Suprapubic skin (tissue), 4 donors: ENCODE results near the gene LYSMD1. TPM values are rescaled to one million over a fixed set of nuclear protein-coding genes. Genes with fewer than 3 reads are reported as not detected.

Experiments
- DNase-seq, 2 donors: peaks; one replicate each; pipeline ENCODE4 v3.0.0-alpha.2; 2019; ENCODE audit warnings: low spot score in 2 of 2
- H3K27ac ChIP-seq: fragments of 200-600 bp; sonication (generic); one replicate; pipeline ENCODE4 v1.5.1; 2019
- H3K27me3 ChIP-seq: fragments of 200-600 bp; sonication (generic); one replicate; pipeline ENCODE4 v1.5.1; 2019
- H3K36me3 ChIP-seq: fragments of 200-600 bp; sonication (generic); one replicate; pipeline ENCODE4 v1.5.1; 2019
- H3K4me1 ChIP-seq: fragments of 200-600 bp; sonication (generic); one replicate; pipeline ENCODE4 v1.5.1; 2019
- H3K4me3 ChIP-seq: fragments of 200-600 bp; sonication (generic); one replicate; pipeline ENCODE4 v1.5.1; 2019; ENCODE audit warnings: mild to moderate bottlenecking
- H3K9me3 ChIP-seq: fragments of 200-600 bp; sonication (generic); one replicate; pipeline ENCODE4 v1.5.1; 2019
- CTCF ChIP-seq, 2 donors: fragments of 200-600 bp in 1 of 2; fragments of 450-650 bp in 1 of 2; sonication (generic) in 1 of 2; IDR thresholded peaks; one replicate each; pipeline ENCODE4 v1.5.1; 2016 to 2019; ENCODE audit warnings: antibody characterized with exemption in 2 of 2, mild to moderate bottlenecking in 1 of 2, moderate library complexity in 1 of 2
- EP300 ChIP-seq: sonication (generic); formaldehyde crosslinking; IDR thresholded peaks from one replicate; pipeline ENCODE4 v1.6.1; 2017; ENCODE audit warnings: antibody characterized with exemption
- POLR2A ChIP-seq, 2 donors: fragments of 450-650 bp; IDR thresholded peaks; one replicate each; pipeline ENCODE4 v1.6.1; 2017; ENCODE audit warnings: antibody characterized with exemption in 2 of 2, mild to moderate bottlenecking in 2 of 2, moderate library complexity in 2 of 2
- POLR2AphosphoS5 ChIP-seq, 3 donors: sonication (generic); formaldehyde crosslinking; IDR thresholded peaks; one replicate each; pipeline ENCODE4 v1.6.1; 2017; ENCODE audit warnings: antibody characterized with exemption in 3 of 3
- WGBS: methylation state at CpG from one replicate; pipeline ENCODE4 v1.1.5; 2018; 5-methylcytosine and 5-hydroxymethylcytosine counted together
- total RNA-seq, 4 donors: library from RNA; depleted of rRNA; stranded (reverse); fragments of >200 nt; gene quantifications; one replicate each; pipeline ENCODE4 v1.1.0, GENCODE V29; 2016

The LYSMD1 gene
- total RNA-seq, 4 donors from 2014 or later = 8.4 to 15.2 (median 12.5) TPM

- DNase-seq = peak in 1 of 2 donors; percentile 77
- H3K9me3 ChIP-seq = no peaks in the 10 kb centered on the region
- peaks cover 13% of the 10 kb centered on the region for H3K4me1 ChIP-seq
- 33% methylated on average over 39 of the region's 39 CpGs for WGBS
- H3K27me3 ChIP-seq = no peaks in the 10 kb centered on the region
- peak overlapping the region; percentile 47 for H3K27ac ChIP-seq
- TF ChIP-seq POLR2AphosphoS5 (IDR thresholded peaks at IDR 0.05) (no peak), POLR2A (IDR thresholded peaks at IDR 0.05) (no peak), CTCF (IDR thresholded peaks at IDR 0.05) (no peak), EP300 (no peak)
- peaks cover 21% of the 10 kb centered on the region for H3K36me3 ChIP-seq
- H3K4me3 ChIP-seq = peak overlapping the region; percentile 41
These were observed 33.9 kb downstream of the LYSMD1 start for GRCh38 chr1:151131701-151132334.

DNA sequence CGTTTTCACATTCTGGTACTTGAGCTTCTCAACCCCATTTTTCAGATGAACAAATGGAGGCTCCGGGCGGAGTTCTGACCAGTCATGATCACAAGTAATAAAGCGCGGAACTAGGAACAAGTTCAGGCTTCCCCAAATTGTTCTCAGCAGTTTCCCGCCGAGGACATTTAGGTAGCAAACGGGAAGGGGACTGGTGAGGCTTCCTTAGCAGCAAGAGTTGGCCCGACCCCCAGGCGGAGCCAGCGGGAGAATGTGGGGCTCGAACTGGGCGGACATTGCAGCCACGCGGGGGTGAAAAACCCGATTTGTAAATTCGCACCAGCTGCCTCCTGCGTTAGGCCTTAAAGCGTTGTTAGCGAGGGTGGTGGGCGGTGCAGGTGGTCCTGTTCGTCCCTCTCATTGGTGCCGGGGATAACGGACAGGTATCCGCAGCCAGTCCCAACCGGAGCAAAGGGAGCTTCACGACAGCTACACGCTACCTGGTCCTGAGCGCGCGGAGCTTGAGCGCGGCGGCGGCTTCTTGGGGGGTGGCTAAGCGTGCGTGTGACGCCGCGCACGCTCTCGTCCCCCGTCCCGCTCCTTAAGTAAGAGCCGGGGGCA, 34.6 kb downstream of the LYSMD1 start:
- peak overlapping the region; percentile 47 for H3K27ac ChIP-seq
- TF ChIP-seq EP300 = no peak
- no peak for TF ChIP-seq CTCF (IDR thresholded peaks at IDR 0.05)
- TF ChIP-seq POLR2AphosphoS5 (IDR thresholded peaks at IDR 0.05) = peak in 1 of 3 donors; percentile 31
- TF ChIP-seq POLR2A (IDR thresholded peaks at IDR 0.05) = no peak

GRCh38 chr1:151128800-151129199, 36.9 kb downstream of the LYSMD1 start:
- Histone ChIP-seq H3K9me3 (no peaks in the 10 kb centered on the region), H3K27ac (no peak overlapping the region), H3K4me1 (peaks cover 13% of the 10 kb centered on the region), H3K27me3 (no peaks in the 10 kb centered on the region), H3K36me3 (peaks cover 3% of the 10 kb centered on the region), H3K4me3 (no peak overlapping the region)
- WGBS = 83% methylated on average over 6 of the region's 6 CpGs
- TF ChIP-seq POLR2AphosphoS5 (IDR thresholded peaks at IDR 0.05) (no peak), CTCF (IDR thresholded peaks at IDR 0.05) (no peak), EP300 (no peak), POLR2A (IDR thresholded peaks at IDR 0.05) (no peak)
- DNase-seq = no peak

More for the DNA sequence above, 34.6 kb downstream of the LYSMD1 start:
- 12% methylated on average over 26 of the region's 45 CpGs for WGBS
- DNase-seq = peak; percentile 92
- H3K4me1 ChIP-seq = peaks cover 13% of the 10 kb centered on the region
- H3K9me3 ChIP-seq = no peaks in the 10 kb centered on the region
- H3K27me3 ChIP-seq = no peaks in the 10 kb centered on the region
- peak overlapping the region; percentile 41 for H3K4me3 ChIP-seq
- H3K36me3 ChIP-seq = peaks cover 14% of the 10 kb centered on the region

- Histone ChIP-seq H3K36me3 (peaks cover 14% of the 10 kb centered on the region), H3K27ac (no peak overlapping the region), H3K4me1 (no peaks in the 10 kb centered on the region), H3K9me3 (no peaks in the 10 kb centered on the region), H3K27me3 (no peaks in the 10 kb centered on the region), H3K4me3 (no peak overlapping the region)
- WGBS = 82% methylated on average over 5 of the region's 5 CpGs
- DNase-seq = peak; percentile 13 to 35
- no peak for TF ChIP-seq EP300
- no peak for TF ChIP-seq POLR2AphosphoS5 (IDR thresholded peaks at IDR 0.05)
- TF ChIP-seq POLR2A (IDR thresholded peaks at IDR 0.05) = no peak
These were observed 40.8 kb downstream of the LYSMD1 start for GRCh38 chr1:151124763-151125403.

DNA sequence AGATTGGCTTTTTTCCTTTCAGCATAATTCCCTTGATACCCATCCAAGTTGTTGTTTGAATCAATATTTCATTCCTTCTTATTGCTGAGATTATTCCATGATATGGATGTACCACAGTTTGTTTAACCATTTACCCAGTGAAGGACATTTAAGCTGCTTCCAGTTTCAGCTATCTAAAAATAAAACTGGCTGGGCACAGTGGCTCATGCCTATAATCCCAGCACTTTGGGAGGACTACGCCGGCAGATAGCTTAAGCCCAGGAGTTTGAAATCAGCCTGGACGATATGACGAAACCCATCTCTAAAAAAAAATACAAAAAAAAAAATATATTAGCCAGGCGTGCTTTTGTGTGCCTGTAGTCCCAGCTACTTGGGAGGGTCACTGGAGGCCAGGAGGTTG, 51.8 kb downstream of the LYSMD1 start:
- Histone ChIP-seq H3K4me3 (no peak overlapping the region), H3K36me3 (peaks cover 46% of the 10 kb centered on the region), H3K27me3 (no peaks in the 10 kb centered on the region), H3K27ac (no peak overlapping the region), H3K9me3 (no peaks in the 10 kb centered on the region), H3K4me1 (no peaks in the 10 kb centered on the region)
- DNase-seq = no peak
- WGBS = 98% methylated on average over 5 of the region's 5 CpGs
- TF ChIP-seq CTCF (IDR thresholded peaks at IDR 0.05) = no peak
- TF ChIP-seq POLR2A (IDR thresholded peaks at IDR 0.05) = no peak

Other genes with a start within 250 kb of the LYSMD1 start
- 10 to 100 TPM; 25.0 to 61.9 (median 38.5) TPM for gene SETDB1, start 239.5 kb downstream of the LYSMD1 start, total RNA-seq
- 10 to 100 TPM; 46.5 to 57.9 (median 51.4) TPM for gene CERS2, start 191.1 kb downstream of the LYSMD1 start, total RNA-seq
- 10 to 100 TPM; 17.6 to 67.5 (median 45.8) TPM for gene ANXA9, start 183.6 kb downstream of the LYSMD1 start, total RNA-seq
- 10 to 100 TPM; 31.7 to 59.1 (median 35.8) TPM for gene MINDY1, start 159.0 kb downstream of the LYSMD1 start, total RNA-seq
- gene PRUNE1, start 157.5 kb downstream of the LYSMD1 start, total RNA-seq = 10 to 100 TPM; 16.5 to 24.2 (median 20.4) TPM
- 100 to 1,000 TPM; 196 to 492 (median 251) TPM for gene BNIPL, start 129.3 kb downstream of the LYSMD1 start, total RNA-seq
- 1 to 10 TPM; 2.7 to 4.7 (median 3.9) TPM for gene C1orf56, start 118.2 kb downstream of the LYSMD1 start, total RNA-seq
- 100 to 1,000 TPM; 109 to 122 (median 115) TPM for gene CDC42SE1, start 106.3 kb downstream of the LYSMD1 start, total RNA-seq
- gene MLLT11, start 105.5 kb downstream of the LYSMD1 start, total RNA-seq = 1 to 10 TPM in 3 of 4 donors, under 1 TPM in 1; 0.24 to 1.5 (median 1.2) TPM
- 10 to 100 TPM; 16.2 to 20.6 (median 18.1) TPM for gene GABPB2, start 95.1 kb downstream of the LYSMD1 start, total RNA-seq
- gene SEMA6C, start 19.3 kb downstream of the LYSMD1 start, total RNA-seq = 10 to 100 TPM in 3 of 4 donors, 1 to 10 TPM in 1; 5.5 to 19.0 (median 14.9) TPM
- 1 to 10 TPM; 1.0 to 2.5 (median 1.5) TPM for gene TNFAIP8L2, start 9.3 kb downstream of the LYSMD1 start, total RNA-seq
- gene SCNM1, start 242 bp upstream of the LYSMD1 start, total RNA-seq = 10 to 100 TPM; 29.6 to 40.6 (median 35.4) TPM
- not detected for gene TMOD4, start 10.1 kb upstream of the LYSMD1 start, total RNA-seq
- gene VPS72, start 24.3 kb upstream of the LYSMD1 start, total RNA-seq = 10 to 100 TPM; 17.2 to 30.8 (median 26.8) TPM
- 100 to 1,000 TPM in 1 of 4 donors, 10 to 100 TPM in 3; 41.6 to 120 (median 51.6) TPM for gene PIP5K1A, start 32.6 kb upstream of the LYSMD1 start, total RNA-seq
- 100 to 1,000 TPM; 101 to 133 (median 119) TPM for gene PSMD4, start 88.8 kb upstream of the LYSMD1 start, total RNA-seq
- 10 to 100 TPM; 23.6 to 36.8 (median 29.7) TPM for gene ZNF687, start 116.4 kb upstream of the LYSMD1 start, total RNA-seq
- gene PI4KB, start 161.5 kb upstream of the LYSMD1 start, total RNA-seq = 100 to 1,000 TPM in 1 of 4 donors, 10 to 100 TPM in 3; 50.0 to 102 (median 60.3) TPM
- gene RFX5, start 181.3 kb upstream of the LYSMD1 start, total RNA-seq = 10 to 100 TPM; 18.0 to 22.1 (median 18.5) TPM
- 10 to 100 TPM; 32.0 to 67.5 (median 48.7) TPM for gene SELENBP1, start 206.8 kb upstream of the LYSMD1 start, total RNA-seq
- gene PSMB4, start 233.7 kb upstream of the LYSMD1 start, total RNA-seq = 100 to 1,000 TPM; 222 to 269 (median 241) TPM